ENCODE measurements around the gene KANSL1.

The KANSL1 gene

DNA sequence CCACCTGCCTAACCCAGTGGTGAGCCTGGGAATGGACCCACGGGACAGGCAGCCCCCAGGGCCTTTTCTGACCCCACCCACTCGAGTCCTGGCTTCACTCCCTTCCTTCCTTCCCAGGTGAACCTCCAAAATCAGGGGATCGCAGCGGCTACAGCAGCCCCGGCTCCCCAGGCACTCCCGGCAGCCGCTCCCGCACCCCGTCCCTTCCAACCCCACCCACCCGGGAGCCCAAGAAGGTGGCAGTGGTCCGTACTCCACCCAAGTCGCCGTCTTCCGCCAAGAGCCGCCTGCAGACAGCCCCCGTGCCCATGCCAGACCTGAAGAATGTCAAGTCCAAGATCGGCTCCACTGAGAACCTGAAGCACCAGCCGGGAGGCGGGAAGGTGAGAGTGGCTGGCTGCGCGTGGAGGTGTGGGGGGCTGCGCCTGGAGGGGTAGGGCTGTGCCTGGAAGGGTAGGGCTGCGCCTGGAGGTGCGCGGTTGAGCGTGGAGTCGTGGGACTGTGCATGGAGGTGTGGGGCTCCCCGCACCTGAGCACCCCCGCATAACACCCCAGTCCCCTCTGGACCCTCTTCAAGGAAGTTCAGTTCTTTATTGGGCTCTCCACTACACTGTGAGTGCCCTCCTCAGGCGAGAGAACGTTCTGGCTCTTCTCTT is 196.8 kb downstream of the KANSL1 start:
- no peak for FAIRE-seq

- no peak for FAIRE-seq
Observed at GRCh38 chr17:45995627-45996270, 197.5 kb downstream of the KANSL1 start.

GRCh38 chr17:45994987-45995386 is 198.2 kb downstream of the KANSL1 start:
- FAIRE-seq = no peak

- no peak for FAIRE-seq
Observed at GRCh38 chr17:45993962-45994627, 199.1 kb downstream of the KANSL1 start.

DNA sequence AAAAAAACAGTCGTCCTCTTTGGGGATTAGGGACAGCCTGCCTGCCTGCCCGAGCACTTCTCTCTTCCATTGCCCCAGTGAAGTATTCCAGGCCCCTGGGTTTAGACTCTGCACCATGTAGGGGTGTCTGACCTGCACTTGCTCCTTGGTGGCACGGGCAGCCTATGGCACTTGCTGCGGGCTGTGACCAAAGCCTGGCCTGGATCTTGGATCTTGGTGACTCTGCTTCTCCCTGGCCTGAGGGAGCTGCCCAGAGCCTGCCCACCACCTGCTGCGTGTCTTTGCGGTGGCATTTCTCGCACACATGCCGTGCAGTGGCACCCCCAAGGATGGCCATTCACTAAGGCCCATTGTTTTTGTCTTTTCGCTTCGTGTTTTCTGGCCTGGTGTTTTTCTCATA is 200.3 kb downstream of the KANSL1 start:
- FAIRE-seq = no peak

GRCh38 chr17:45992175-45992574 is 201.1 kb downstream of the KANSL1 start:
- no peak for FAIRE-seq

DNA sequence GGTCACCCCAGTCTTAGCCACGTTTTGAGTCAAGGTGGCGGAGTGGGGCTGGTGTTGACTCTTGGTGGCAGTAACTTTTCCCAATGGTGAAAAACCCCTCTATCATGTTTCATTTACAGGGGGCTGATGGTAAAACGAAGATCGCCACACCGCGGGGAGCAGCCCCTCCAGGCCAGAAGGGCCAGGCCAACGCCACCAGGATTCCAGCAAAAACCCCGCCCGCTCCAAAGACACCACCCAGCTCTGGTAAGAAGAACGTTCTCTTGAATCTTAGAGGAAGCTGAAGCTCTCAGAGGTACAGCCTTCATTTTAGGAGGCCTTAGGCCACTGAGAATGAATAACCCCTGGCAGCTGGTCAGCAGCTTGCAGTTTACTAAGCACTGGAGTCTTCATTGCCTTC is 201.9 kb downstream of the KANSL1 start:
- no peak for FAIRE-seq

- FAIRE-seq = no peak
Observed at GRCh38 chr17:45990886-45991285, 202.3 kb downstream of the KANSL1 start.

- FAIRE-seq = no peak
Observed at GRCh38 chr17:45989759-45990158, 203.5 kb downstream of the KANSL1 start.

GRCh38 chr17:45987706-45988105 is 205.5 kb downstream of the KANSL1 start:
- FAIRE-seq = no peak

GRCh38 chr17:45986056-45986455 is 207.2 kb downstream of the KANSL1 start:
- FAIRE-seq = no peak

- no peak for FAIRE-seq
Observed at GRCh38 chr17:45985447-45985846, 207.8 kb downstream of the KANSL1 start.

GRCh38 chr17:45984368-45984767 is 208.9 kb downstream of the KANSL1 start:
- no peak for FAIRE-seq

GRCh38 chr17:45983614-45984310 is 209.5 kb downstream of the KANSL1 start:
- no peak for FAIRE-seq

DNA sequence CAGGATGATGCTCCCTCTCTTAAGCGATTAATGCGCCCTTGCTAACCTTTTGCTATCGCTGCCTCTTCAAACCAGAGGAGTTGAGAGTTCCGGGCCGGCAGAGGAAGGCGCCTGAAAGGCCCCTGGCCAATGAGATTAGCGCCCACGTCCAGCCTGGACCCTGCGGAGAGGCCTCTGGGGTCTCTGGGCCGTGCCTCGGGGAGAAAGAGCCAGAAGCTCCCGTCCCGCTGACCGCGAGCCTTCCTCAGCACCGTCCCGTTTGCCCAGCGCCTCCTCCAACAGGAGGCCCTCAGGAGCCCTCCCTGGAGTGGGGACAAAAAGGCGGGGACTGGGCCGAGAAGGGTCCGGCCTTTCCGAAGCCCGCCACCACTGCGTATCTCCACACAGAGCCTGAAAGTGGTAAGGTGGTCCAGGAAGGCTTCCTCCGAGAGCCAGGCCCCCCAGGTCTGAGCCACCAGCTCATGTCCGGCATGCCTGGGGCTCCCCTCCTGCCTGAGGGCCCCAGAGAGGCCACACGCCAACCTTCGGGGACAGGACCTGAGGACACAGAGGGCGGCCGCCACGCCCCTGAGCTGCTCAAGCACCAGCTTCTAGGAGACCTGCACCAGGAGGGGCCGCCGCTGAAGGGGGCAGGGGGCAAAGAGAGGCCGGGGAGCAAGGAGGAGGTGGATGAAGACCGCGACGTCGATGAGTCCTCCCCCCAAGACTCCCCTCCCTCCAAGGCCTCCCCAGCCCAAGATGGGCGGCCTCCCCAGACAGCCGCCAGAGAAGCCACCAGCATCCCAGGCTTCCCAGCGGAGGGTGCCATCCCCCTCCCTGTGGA is 210.2 kb downstream of the KANSL1 start:
- no peak for FAIRE-seq

- no peak for FAIRE-seq
Observed at GRCh38 chr17:45981306-45981705, 211.9 kb downstream of the KANSL1 start.

GRCh38 chr17:45980855-45981254 is 212.4 kb downstream of the KANSL1 start:
- no peak for FAIRE-seq
